Spleen (tissue), 11 donors: ENCODE results near the gene ARHGAP28. TPM values are rescaled to one million over a fixed set of nuclear protein-coding genes. Genes with fewer than 3 reads are reported as not detected.

ENCODE experiments used
- DNase-seq: peaks from one replicate; pipeline ENCODE4 v3.0.0-alpha.2; 2020
- H3K27ac ChIP-seq, 8 donors: fragments of 200-600 bp; sonication (generic) in 7 of 8; 1 replicate in 4 of 8; 2 replicates in 4 of 8; pipeline versions ENCODE4 v1.5.0 to v1.8.0; 2016 to 2021; ENCODE audit warnings: inconsistent platforms in 4 of 8, mild to moderate bottlenecking in 4 of 8, moderate library complexity in 1 of 8
- H3K27me3 ChIP-seq, 7 donors: fragments of 200-600 bp; sonication (generic) in 6 of 7; replicated peaks in 1 of 7; 1 replicate in 4 of 7; 2 replicates in 3 of 7; pipeline versions ENCODE4 v1.5.0 to v1.8.0; 2016 to 2021; ENCODE audit warnings: inconsistent platforms in 3 of 7, mild to moderate bottlenecking in 1 of 7
- H3K36me3 ChIP-seq, 6 donors: fragments of 200-600 bp; sonication (generic) in 5 of 6; 1 replicate in 4 of 6; 2 replicates in 2 of 6; pipeline versions ENCODE4 v1.5.0 to v1.8.0; 2016 to 2021; ENCODE audit warnings: inconsistent platforms in 2 of 6
- H3K4me1 ChIP-seq, 6 donors: fragments of 200-600 bp; sonication (generic) in 5 of 6; 1 replicate in 3 of 6; 2 replicates in 3 of 6; pipeline versions ENCODE4 v1.5.0 to v1.8.0; 2016 to 2021; ENCODE audit warnings: inconsistent platforms in 3 of 6
- H3K4me3 ChIP-seq, 8 donors: fragments of 200-600 bp; sonication (generic) in 7 of 8; 1 replicate in 4 of 8; 2 replicates in 4 of 8; pipeline versions ENCODE4 v1.5.0 to v1.8.0; 2016 to 2021; ENCODE audit warnings: inconsistent platforms in 4 of 8, mild to moderate bottlenecking in 4 of 8, moderate library complexity in 2 of 8
- H3K9me3 ChIP-seq, 8 donors: fragments of 200-600 bp; sonication (generic) in 7 of 8; 1 replicate in 4 of 8; 2 replicates in 4 of 8; pipeline versions ENCODE4 v1.5.0 to v1.8.0; 2016 to 2021; ENCODE audit warnings: inconsistent platforms in 4 of 8
- POLR2A ChIP-seq, 3 donors: fragments of 450-650 bp; IDR thresholded peaks; one replicate each; pipeline ENCODE4 v1.5.1; 2017; ENCODE audit warnings: antibody characterized with exemption in 3 of 3, mild to moderate bottlenecking in 1 of 3
- POLR2AphosphoS5 ChIP-seq, 3 donors: sonication (generic); formaldehyde crosslinking; IDR thresholded peaks; one replicate each; pipeline ENCODE4 v1.5.1; 2017; ENCODE audit warnings: antibody characterized with exemption in 3 of 3
- WGBS, 5 donors: extraction: QIAGEN DNeasy Blood & Tissue Kit in 3 of 5; methylation state at CpG; one replicate each; pipeline versions ENCODE4 v1.1.5 to v1.1.7; 2013 to 2018; 5-methylcytosine and 5-hydroxymethylcytosine counted together
- intact Hi-C: fragments of 100-400 bp; cut with DNase I; formaldehyde crosslinking; loops from one replicate; pipeline ENCODE4 v1.15.0; 2023; ENCODE audit warnings: low total_unique reads
- polyA plus RNA-seq, 3 donors: library from polyadenylated mRNA; stranded (reverse); fragments of 200-250 nt; gene quantifications; one replicate each; pipeline ENCODE4 v1.2.1, GENCODE V29; 2013
- total RNA-seq, 7 donors: library from RNA; depleted of rRNA in 3 of 7; stranded (reverse); fragments of >200 nt in 3 of 7; fragmentation: NEBNext Ultra II Directional in 4 of 7; extraction: Animal tissue kit (Norgen Biotek cat#: 25700) in 4 of 7; gene quantifications; one replicate each; pipeline versions ENCODE4 v1.1.0 to v1.2.1, GENCODE V29; 2016 to 2021
- TF ChIP-seq, protein P1 (sequence below), 11 experiments: fragments of 200-600 bp in 7 of 11; fragments of 450-650 bp in 4 of 11; sonication (generic) in 4 of 11; IDR thresholded peaks in 8 of 11; conservative IDR thresholded peaks in 3 of 11; 1 replicate in 7 of 11; 2 replicates in 4 of 11; pipeline versions ENCODE4 v1.4.0 to v1.8.0; 2016 to 2021; ENCODE audit warnings: antibody characterized with exemption in 11 of 11, inconsistent platforms in 4 of 11, mild to moderate bottlenecking in 1 of 11
- donor health status: healthy with polysubstance abuse.
- donor health status: DM: no; HTN: no; CAD: no; lungs with moderate emphysema.
- donor health status: DM: no; HTN: no; CAD: no.
- donor health status: Bipolar disorder and iron deficiency.
- donor health status: healthy.
- donor health status: DM: no; HTN: no; CAD: no.
- donor health status: DM: yes; HTN: yes; CAD: no.

ARHGAP28 gene
- total and polyA plus RNA-seq, 10 donors = 1.9 to 78.3 (median 30.3) TPM

DNA sequence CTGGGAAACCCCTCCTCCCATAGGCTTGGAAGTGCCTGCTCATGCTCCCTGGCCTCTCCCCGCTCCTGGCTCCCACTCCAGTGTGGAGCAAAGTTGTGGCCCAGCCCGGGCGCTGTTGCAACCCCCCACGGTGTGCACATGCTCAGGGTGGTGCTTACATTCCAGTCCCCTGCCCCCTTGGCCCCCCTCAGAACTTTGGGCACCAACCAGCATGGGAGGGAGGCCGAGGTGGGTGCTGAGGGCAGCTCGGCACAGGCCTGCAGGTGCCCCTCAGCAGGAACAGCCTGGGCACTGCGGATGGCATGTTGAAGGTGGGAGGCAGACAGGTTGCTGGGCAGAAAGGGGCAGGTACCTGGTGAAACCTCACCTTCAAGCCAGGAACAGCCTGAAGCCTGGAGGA is 125.3 kb downstream of the ARHGAP28 start:
- no peaks in the 10 kb centered on the region for H3K4me1 ChIP-seq
- peaks cover 0 to 30% (median 4%) of the 10 kb centered on the region in 6 donors for H3K36me3 ChIP-seq
- no peak overlapping the region for H3K4me3 ChIP-seq
- H3K27me3 ChIP-seq = no peaks in the 10 kb centered on the region
- WGBS, 5 donors = 85 to 96% (median 92%) methylated on average over 5 to 7 of the region's 7 CpGs
- no peak overlapping the region for H3K27ac ChIP-seq
- H3K9me3 ChIP-seq = peaks cover 0 to 35% (median 13%) of the 10 kb centered on the region in 8 donors
- intact Hi-C loops = no loop called here
- peak in 2 of 3 donors; percentile 28 to 34 for TF ChIP-seq POLR2AphosphoS5 (IDR thresholded peaks at IDR 0.05)
- TF ChIP-seq, protein P1, sequence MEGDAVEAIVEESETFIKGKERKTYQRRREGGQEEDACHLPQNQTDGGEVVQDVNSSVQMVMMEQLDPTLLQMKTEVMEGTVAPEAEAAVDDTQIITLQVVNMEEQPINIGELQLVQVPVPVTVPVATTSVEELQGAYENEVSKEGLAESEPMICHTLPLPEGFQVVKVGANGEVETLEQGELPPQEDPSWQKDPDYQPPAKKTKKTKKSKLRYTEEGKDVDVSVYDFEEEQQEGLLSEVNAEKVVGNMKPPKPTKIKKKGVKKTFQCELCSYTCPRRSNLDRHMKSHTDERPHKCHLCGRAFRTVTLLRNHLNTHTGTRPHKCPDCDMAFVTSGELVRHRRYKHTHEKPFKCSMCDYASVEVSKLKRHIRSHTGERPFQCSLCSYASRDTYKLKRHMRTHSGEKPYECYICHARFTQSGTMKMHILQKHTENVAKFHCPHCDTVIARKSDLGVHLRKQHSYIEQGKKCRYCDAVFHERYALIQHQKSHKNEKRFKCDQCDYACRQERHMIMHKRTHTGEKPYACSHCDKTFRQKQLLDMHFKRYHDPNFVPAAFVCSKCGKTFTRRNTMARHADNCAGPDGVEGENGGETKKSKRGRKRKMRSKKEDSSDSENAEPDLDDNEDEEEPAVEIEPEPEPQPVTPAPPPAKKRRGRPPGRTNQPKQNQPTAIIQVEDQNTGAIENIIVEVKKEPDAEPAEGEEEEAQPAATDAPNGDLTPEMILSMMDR (IDR thresholded peaks at IDR 0.05 in 8 of 11, conservative IDR thresholded peaks at IDR 0.05 in 3 of 11) = no peak
- DNase-seq = no peak

DNA sequence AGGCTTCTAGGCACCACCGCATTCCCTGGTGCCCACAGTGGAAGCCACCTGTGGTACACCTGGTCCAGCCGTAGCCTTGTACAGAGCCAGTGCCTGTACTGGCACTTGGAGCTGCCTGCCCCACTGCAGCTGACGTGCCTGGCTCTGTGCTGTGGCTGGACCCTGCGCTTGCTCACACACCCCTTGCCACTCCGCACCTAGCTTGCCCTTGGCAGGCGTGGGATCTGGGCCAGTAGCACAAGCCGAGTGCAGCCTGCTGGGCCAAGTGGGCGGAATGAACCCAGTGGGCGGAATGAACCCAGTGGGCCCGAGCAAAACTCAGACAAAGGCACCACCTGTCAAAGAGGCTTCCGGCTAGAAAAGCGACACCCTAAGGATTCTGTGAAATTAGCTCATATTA is 126.3 kb downstream of the ARHGAP28 start:
- H3K4me3 ChIP-seq = no peak overlapping the region
- no peak overlapping the region for H3K27ac ChIP-seq
- DNase-seq = no peak
- WGBS, 5 donors = 82 to 93% (median 90%) methylated on average over 6 to 12 of the region's 12 CpGs
- intact Hi-C loops = no loop called here
- H3K9me3 ChIP-seq = peaks cover 0 to 35% (median 12%) of the 10 kb centered on the region in 8 donors
- H3K4me1 ChIP-seq = no peaks in the 10 kb centered on the region
- no peaks in the 10 kb centered on the region for H3K27me3 ChIP-seq
- H3K36me3 ChIP-seq = peaks cover 0 to 30% (median 4%) of the 10 kb centered on the region in 6 donors
- TF ChIP-seq POLR2A (IDR thresholded peaks at IDR 0.05) (no peak), POLR2AphosphoS5 (IDR thresholded peaks at IDR 0.05) (peak in 2 of 3 donors; percentile 20 to 27)
- TF ChIP-seq, protein P1 (IDR thresholded peaks at IDR 0.05 in 8 of 11, conservative IDR thresholded peaks at IDR 0.05 in 3 of 11) = no peak

DNA sequence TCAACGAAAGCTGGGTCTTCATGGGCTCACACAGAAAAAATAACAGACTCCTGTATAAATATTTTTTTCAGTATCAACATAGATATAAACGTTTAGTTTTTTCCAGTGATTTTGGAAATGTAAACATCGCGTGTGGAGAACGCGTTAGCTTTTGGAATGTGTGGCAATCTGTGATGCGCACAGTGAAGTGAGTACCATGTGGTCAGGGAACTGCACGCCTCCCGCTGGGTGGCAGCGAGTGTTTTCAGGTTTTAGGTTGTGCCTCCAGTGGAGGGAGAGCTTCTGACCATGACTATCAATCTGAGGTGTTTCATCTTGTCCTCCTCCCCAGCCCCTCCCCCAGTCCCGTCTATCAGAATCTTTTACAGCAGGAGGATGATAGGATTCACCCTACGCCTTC is 127.8 kb downstream of the ARHGAP28 start:
- no peak overlapping the region for H3K4me3 ChIP-seq
- H3K27ac ChIP-seq = no peak overlapping the region
- H3K4me1 ChIP-seq = no peaks in the 10 kb centered on the region
- intact Hi-C loops = no loop called here
- H3K36me3 ChIP-seq = peaks cover 0 to 28% (median 0%) of the 10 kb centered on the region in 6 donors
- no peaks in the 10 kb centered on the region for H3K27me3 ChIP-seq
- TF ChIP-seq POLR2AphosphoS5 (IDR thresholded peaks at IDR 0.05) (no peak), POLR2A (IDR thresholded peaks at IDR 0.05) (no peak)
- TF ChIP-seq, protein P1 (IDR thresholded peaks at IDR 0.05 in 8 of 11, conservative IDR thresholded peaks at IDR 0.05 in 3 of 11) = no peak
- H3K9me3 ChIP-seq = peaks cover 0 to 23% (median 0%) of the 10 kb centered on the region in 8 donors
- DNase-seq = no peak
- WGBS, 5 donors = 84 to 92% (median 88%) methylated on average over 12 of the region's 12 CpGs

DNA sequence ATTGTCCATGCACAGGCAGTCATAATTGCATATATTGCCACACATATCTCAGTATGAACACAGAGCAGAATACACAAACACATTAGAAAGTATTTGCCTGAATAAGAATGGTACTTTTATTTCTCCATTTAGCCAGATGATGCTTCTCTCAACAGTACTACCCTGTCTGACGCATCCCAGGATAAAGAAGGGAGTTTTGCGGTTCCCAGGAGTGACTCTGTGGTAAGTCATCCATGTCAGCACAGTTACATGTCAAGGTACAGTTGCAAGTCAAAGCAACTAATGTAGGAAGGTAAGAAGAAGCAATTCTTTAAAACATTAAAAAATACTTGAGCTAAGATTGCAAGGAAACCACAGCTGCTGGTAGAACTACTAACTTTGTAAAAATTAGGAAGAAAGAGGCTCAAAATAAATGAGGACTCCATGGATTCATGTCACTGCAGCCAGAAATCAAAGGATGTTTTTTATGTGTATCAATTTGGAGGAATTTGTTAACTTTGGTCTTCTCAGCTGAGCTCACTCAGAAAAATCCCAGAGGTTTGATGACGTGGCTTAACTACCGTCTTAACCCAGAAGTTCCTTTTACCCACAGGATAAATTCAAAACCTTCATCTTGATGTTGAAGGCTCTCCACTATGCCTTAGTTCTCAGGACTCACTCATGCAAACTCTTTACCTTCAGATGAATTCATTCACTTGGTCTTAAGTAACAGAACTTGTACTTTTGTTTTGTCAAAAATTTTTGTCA is 130.3 kb downstream of the ARHGAP28 start:
- intact Hi-C loops = no loop called here
- WGBS, 5 donors = 87 to 92% (median 90%) methylated on average over 4 of the region's 4 CpGs
- TF ChIP-seq POLR2AphosphoS5 (IDR thresholded peaks at IDR 0.05) (no peak), POLR2A (IDR thresholded peaks at IDR 0.05) (no peak)
- TF ChIP-seq, protein P1 (IDR thresholded peaks at IDR 0.05 in 8 of 11, conservative IDR thresholded peaks at IDR 0.05 in 3 of 11) = no peak
- H3K4me1 ChIP-seq = no peaks in the 10 kb centered on the region
- H3K27ac ChIP-seq = no peak overlapping the region
- H3K9me3 ChIP-seq = peaks cover 0 to 8% (median 0%) of the 10 kb centered on the region in 8 donors
- H3K4me3 ChIP-seq = no peak overlapping the region
- H3K27me3 ChIP-seq = no peaks in the 10 kb centered on the region
- no peak for DNase-seq
- H3K36me3 ChIP-seq = peaks cover 0 to 14% (median 0%) of the 10 kb centered on the region in 6 donors
